Cardiac muscle cell (in vitro differentiated cells and primary cell): ENCODE measurements around the gene MRPS9. TPM values are rescaled to one million over a fixed set of nuclear protein-coding genes. Genes with fewer than 3 reads are reported as not detected.

Experiments
- DNase-seq, 2 donors: peaks; one replicate each; pipeline versions ENCODE4 v3.0.0 to v3.0.0-alpha.2; 2010 to 2017; ENCODE audit warnings: low read depth in 1 of 2, low spot score in 1 of 2
- H3K27ac ChIP-seq: fragments of 200-600 bp; sonication (generic); 2 replicates; pipeline ENCODE4 v1.5.1; 2016
- H3K27me3 ChIP-seq: fragments of 200-600 bp; sonication (generic); 2 replicates; pipeline ENCODE4 v1.6.0; 2016; ENCODE audit warnings: control low read depth
- H3K36me3 ChIP-seq: fragments of 200-600 bp; sonication (generic); 2 replicates; pipeline ENCODE4 v1.5.1; 2016; ENCODE audit warnings: control low read depth
- H3K4me1 ChIP-seq: fragments of 200-600 bp; sonication (generic); 2 replicates; pipeline ENCODE4 v1.8.1; 2017; ENCODE audit warnings: low read depth, mild to moderate bottlenecking, mixed run types
- H3K4me3 ChIP-seq: fragments of 200-600 bp; sonication (generic); 2 replicates; pipeline ENCODE4 v1.5.1; 2016; ENCODE audit warnings: mild to moderate bottlenecking
- H3K9me3 ChIP-seq: fragments of 200-600 bp; sonication (generic); 2 replicates; pipeline ENCODE4 v1.5.1; 2017; ENCODE audit warnings: low read depth, mild to moderate bottlenecking, control low read depth
- polyA plus RNA-seq: library from polyadenylated mRNA; unstranded; fragments of >200 nt; fragmentation: Nextera tagmentation; extraction: Ambion mirVana; gene quantifications from 2 replicates; pipeline ENCODE4 v1.2.1, GENCODE V29; 2016
- total RNA-seq: library from RNA; depleted of rRNA; stranded (reverse); fragments of >200 nt; gene quantifications from 2 replicates; pipeline ENCODE4 v1.2.3, GENCODE V29; 2016
- TF ChIP-seq, protein P1 (sequence below): IDR thresholded peaks from 2 replicates; pipeline ENCODE4 v1.5.1; 2012; ENCODE audit warnings: low read depth, mild to moderate bottlenecking, low read length

The MRPS9 gene
- total and polyA plus RNA-seq, 2 experiments from 2014 or later: 43.8 to 85.3 TPM

DNA sequence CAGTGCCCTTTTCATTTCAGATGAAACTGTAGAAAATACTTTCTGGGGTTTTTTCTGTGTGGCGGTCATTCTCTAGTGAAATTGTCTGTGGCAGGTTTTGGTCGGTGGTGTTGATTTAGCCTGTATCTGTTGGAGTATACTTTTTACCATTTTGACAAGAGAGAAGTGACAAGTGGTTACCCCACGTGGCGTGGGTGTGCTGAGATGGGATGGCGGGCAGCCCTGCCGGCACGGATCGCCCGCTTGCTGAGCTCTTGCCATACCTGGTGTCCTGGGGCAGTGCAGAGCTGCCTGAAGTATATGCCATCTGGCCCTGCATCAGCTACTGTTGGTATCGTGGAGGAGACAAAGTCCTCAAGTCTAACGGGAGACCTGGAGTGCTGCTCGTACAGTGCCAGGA is 64.1 kb downstream of the MRPS9 start:
- Histone ChIP-seq H3K9me3 (no peaks in the 10 kb centered on the region), H3K4me1 (peaks cover 15% of the 10 kb centered on the region), H3K36me3 (peaks cover 21% of the 10 kb centered on the region), H3K27me3 (no peaks in the 10 kb centered on the region), H3K27ac (peak overlapping the region; percentile 36), H3K4me3 (no peak overlapping the region)
- TF ChIP-seq, protein P1, sequence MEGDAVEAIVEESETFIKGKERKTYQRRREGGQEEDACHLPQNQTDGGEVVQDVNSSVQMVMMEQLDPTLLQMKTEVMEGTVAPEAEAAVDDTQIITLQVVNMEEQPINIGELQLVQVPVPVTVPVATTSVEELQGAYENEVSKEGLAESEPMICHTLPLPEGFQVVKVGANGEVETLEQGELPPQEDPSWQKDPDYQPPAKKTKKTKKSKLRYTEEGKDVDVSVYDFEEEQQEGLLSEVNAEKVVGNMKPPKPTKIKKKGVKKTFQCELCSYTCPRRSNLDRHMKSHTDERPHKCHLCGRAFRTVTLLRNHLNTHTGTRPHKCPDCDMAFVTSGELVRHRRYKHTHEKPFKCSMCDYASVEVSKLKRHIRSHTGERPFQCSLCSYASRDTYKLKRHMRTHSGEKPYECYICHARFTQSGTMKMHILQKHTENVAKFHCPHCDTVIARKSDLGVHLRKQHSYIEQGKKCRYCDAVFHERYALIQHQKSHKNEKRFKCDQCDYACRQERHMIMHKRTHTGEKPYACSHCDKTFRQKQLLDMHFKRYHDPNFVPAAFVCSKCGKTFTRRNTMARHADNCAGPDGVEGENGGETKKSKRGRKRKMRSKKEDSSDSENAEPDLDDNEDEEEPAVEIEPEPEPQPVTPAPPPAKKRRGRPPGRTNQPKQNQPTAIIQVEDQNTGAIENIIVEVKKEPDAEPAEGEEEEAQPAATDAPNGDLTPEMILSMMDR: no peak
- DNase-seq: no peak

DNA sequence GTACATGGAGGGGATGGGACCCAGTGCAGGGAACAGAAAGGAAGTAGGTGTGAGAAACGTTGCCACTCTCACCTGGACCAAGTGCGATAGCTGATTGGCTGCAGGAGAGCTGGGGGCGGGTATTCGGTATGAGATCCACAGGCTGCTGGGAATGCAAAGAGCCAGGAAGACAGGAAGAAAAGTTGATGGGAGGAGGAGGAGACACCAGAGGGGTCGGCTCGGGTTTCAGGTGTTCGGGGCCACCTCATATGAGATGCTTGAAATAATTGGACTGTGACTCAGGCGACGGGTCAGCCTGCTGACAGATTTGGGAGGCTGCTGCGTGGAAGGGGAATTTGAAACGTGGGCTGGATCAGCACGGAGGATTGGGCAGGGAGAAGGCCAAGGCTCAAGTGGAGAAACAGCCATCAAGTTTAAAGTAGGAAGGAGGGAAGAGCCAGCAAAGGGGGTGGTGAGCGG is 65.1 kb downstream of the MRPS9 start:
- Histone ChIP-seq H3K4me3 (no peak overlapping the region), H3K27ac (peak overlapping the region; percentile 75), H3K36me3 (peaks cover 13% of the 10 kb centered on the region), H3K27me3 (no peaks in the 10 kb centered on the region), H3K4me1 (peaks cover 15% of the 10 kb centered on the region), H3K9me3 (no peaks in the 10 kb centered on the region)
- TF ChIP-seq, protein P1: no peak
- DNase-seq: peak; percentile 57 to 85

DNA sequence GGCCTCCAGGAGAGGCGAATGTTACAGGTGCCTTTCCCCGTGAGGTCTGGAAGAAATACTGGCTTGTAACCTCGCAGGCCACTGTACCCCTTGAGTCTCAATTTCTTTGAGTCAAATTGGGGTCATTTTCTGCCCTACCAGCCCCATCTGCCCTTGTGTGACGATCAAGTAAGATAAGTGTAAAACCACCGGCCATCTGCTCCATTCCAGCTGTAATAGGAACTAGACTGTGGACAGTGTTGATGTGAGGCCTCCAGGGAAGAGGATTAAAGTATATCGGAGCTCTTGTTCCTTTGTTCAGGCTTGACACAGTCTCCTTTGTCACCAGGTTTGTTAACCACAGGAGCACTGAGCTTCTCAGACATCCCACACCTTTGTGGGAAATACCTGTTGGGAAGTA is 65.6 kb downstream of the MRPS9 start:
- Histone ChIP-seq H3K4me3 (no peak overlapping the region), H3K27ac (peak overlapping the region; percentile 75), H3K27me3 (no peaks in the 10 kb centered on the region), H3K9me3 (no peaks in the 10 kb centered on the region), H3K36me3 (peaks cover 9% of the 10 kb centered on the region), H3K4me1 (peaks cover 15% of the 10 kb centered on the region)
- TF ChIP-seq, protein P1: no peak
- DNase-seq: no peak

DNA sequence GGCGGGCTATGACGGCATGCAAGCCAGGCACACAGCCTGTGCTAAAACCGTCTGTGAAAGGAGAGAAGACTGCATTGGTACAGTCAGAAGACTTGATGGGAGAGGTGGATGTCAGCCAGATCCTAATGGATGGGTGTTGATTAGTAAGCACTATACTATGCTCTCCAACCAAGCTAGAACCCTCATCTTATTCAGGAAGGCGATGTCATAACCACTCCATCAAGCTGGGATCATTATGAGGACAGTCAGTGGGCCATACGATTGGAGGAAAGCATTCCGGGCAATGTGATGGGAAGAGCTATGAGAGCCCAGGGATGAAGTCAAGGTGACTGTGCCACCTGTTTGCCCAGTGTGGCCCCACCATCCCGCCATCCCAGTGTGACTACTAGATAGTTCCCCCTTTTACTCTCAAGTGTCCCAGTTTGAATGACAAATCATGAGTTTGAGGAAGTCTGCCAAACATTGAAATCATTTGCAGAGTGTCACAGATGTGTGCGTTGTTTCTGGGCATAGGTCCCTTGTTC is 66.4 kb downstream of the MRPS9 start:
- peaks cover 4% of the 10 kb centered on the region for H3K36me3 ChIP-seq
- DNase-seq: peak in 1 of 2 donors; percentile 8
- no peaks in the 10 kb centered on the region for H3K9me3 ChIP-seq
- H3K27ac ChIP-seq: no peak overlapping the region
- H3K4me1 ChIP-seq: peaks cover 15% of the 10 kb centered on the region
- H3K4me3 ChIP-seq: no peak overlapping the region
- no peaks in the 10 kb centered on the region for H3K27me3 ChIP-seq
- TF ChIP-seq, protein P1: no peak

DNA sequence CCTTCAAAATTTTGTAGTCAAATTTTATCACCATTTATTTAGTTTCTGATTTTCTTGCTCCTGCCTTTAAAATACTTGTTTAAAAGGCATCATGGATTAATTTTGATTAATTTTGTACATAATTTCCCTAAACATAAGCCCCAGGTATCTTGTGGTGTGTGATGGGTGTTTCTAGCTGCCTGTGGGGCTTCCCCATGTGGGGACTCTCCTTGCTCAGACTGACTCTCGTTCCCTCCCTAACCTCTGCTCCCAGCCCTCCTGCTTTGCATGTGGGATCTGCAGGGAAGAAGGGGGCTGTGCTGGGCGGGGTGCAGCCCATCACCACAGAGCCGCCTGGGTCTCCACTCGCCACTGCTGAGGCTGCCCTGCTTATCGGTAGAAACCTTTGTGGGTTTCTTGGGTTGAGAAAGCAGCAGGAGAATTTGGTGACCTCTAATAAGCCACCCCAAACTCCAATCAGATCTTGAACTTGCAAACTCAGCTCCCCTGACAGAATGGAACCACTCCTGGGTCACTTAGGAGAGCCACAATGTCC is 72.5 kb downstream of the MRPS9 start:
- TF ChIP-seq, protein P1: no peak
- DNase-seq: no peak
- Histone ChIP-seq H3K4me1 (peaks cover 19% of the 10 kb centered on the region), H3K4me3 (no peak overlapping the region), H3K27me3 (no peaks in the 10 kb centered on the region), H3K27ac (no peak overlapping the region), H3K36me3 (no peaks in the 10 kb centered on the region), H3K9me3 (no peaks in the 10 kb centered on the region)
